ENCODE measurements around the gene RTTN.

Gene RTTN

GRCh38 chr18:70165936-70166335 is 39.6 kb downstream of the RTTN start:
- in situ Hi-C loops (cut with HindIII; ENCODE audit: low sequenced_read_pairs) = no loop called here

GRCh38 chr18:70160073-70160678 is 45.3 kb downstream of the RTTN start:
- no peak for DNase-seq (ENCODE audit: low read depth, low spot score)
- in situ Hi-C loops (cut with HindIII; ENCODE audit: low sequenced_read_pairs) = no loop called here
- no peak overlapping the region for H3K4me3 ChIP-seq (ENCODE audit: low read depth, low read length)
- TF ChIP-seq, protein P1, sequence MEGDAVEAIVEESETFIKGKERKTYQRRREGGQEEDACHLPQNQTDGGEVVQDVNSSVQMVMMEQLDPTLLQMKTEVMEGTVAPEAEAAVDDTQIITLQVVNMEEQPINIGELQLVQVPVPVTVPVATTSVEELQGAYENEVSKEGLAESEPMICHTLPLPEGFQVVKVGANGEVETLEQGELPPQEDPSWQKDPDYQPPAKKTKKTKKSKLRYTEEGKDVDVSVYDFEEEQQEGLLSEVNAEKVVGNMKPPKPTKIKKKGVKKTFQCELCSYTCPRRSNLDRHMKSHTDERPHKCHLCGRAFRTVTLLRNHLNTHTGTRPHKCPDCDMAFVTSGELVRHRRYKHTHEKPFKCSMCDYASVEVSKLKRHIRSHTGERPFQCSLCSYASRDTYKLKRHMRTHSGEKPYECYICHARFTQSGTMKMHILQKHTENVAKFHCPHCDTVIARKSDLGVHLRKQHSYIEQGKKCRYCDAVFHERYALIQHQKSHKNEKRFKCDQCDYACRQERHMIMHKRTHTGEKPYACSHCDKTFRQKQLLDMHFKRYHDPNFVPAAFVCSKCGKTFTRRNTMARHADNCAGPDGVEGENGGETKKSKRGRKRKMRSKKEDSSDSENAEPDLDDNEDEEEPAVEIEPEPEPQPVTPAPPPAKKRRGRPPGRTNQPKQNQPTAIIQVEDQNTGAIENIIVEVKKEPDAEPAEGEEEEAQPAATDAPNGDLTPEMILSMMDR (IDR thresholded peaks at IDR 0.05; ENCODE audit: low read depth, low read length) = no peak

More at GRCh38 chr18:70165936-70166335, 39.6 kb downstream of the RTTN start:
- H3K4me3 ChIP-seq (ENCODE audit: low read depth, low read length) = no peak overlapping the region
- DNase-seq (ENCODE audit: low read depth, low spot score) = peak; percentile 8
- TF ChIP-seq, protein P1 (IDR thresholded peaks at IDR 0.05; ENCODE audit: low read depth, low read length) = no peak

DNA sequence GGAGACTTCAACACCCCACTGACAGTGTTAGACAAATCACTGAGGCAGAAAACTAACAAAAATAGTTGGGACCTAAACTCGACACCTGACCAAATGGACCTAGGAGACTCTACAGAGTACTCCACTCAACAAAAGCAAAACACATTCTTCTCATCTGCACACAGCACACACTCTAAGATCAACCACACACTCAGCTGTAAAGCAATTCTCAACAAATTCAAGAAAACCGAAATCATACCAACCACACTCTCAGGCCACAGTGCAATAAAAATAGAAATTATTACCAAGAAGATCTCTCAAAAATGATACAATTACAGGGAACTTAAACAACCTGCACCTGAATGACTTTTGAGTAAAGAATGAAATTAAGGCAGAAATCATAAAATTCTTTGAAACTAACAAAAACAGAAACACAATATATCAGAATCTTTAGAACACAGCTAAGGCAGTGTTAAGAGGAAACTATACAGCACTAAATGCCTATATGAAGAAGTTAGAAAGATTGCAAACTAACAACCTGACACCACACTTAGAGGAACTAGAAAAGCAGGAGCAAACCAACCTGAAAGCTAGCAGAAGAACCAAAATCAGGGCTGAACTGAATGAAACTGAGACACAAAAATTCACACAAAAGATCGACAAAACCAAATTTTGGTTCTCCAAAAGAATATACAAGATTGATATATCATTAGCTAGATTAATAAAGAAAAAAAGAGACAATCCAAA is 46.3 kb downstream of the RTTN start:
- DNase-seq (ENCODE audit: low read depth, low spot score) = no peak
- no peak overlapping the region for H3K4me3 ChIP-seq (ENCODE audit: low read depth, low read length)
- TF ChIP-seq, protein P1 (IDR thresholded peaks at IDR 0.05; ENCODE audit: low read depth, low read length) = no peak
- in situ Hi-C loops (cut with HindIII; ENCODE audit: low sequenced_read_pairs) = no loop called here

GRCh38 chr18:70156886-70157285 is 48.6 kb downstream of the RTTN start:
- TF ChIP-seq, protein P1 (IDR thresholded peaks at IDR 0.05; ENCODE audit: low read depth, low read length) = no peak
- no peak overlapping the region for H3K4me3 ChIP-seq (ENCODE audit: low read depth, low read length)
- no peak for DNase-seq (ENCODE audit: low read depth, low spot score)
- in situ Hi-C loops (cut with HindIII; ENCODE audit: low sequenced_read_pairs) = no loop called here

GRCh38 chr18:70154591-70155194 is 50.8 kb downstream of the RTTN start:
- in situ Hi-C loops (cut with HindIII; ENCODE audit: low sequenced_read_pairs) = no loop called here
- H3K4me3 ChIP-seq (ENCODE audit: low read depth, low read length) = no peak overlapping the region
- TF ChIP-seq, protein P1 (IDR thresholded peaks at IDR 0.05; ENCODE audit: low read depth, low read length) = no peak
- DNase-seq (ENCODE audit: low read depth, low spot score) = peak; percentile 80

- in situ Hi-C loops (cut with HindIII; ENCODE audit: low sequenced_read_pairs) = no loop called here
- no peak for DNase-seq (ENCODE audit: low read depth, low spot score)
- no peak overlapping the region for H3K4me3 ChIP-seq (ENCODE audit: low read depth, low read length)
- TF ChIP-seq, protein P1 (IDR thresholded peaks at IDR 0.05; ENCODE audit: low read depth, low read length) = no peak
Observed at GRCh38 chr18:70151614-70152013, 53.9 kb downstream of the RTTN start.

All from astrocyte of the spinal cord (primary cell).